AG04449 (cell line): ENCODE results near the gene CUZD1.
"Not testable (repeated sequence)": the region's sequence is repeated elsewhere in the genome, so short reads cannot be mapped to it uniquely, and the experiment has no call there.

Experiments used
- CTCF ChIA-PET: fragments of 350-600 bp; formaldehyde crosslinking; extraction: SDS; loops from one replicate; lab custom pipeline; 2021; ENCODE audit warnings: antibody characterized with exemption; lab: Yijun Ruan, JAX
- POLR2A ChIA-PET: fragments of 400-600, 350-600 bp; formaldehyde crosslinking; extraction: SDS; loops from one replicate; lab custom pipeline; 2020; ENCODE audit warnings: antibody characterized with exemption, inconsistent platforms; lab: Yijun Ruan, JAX
- DNase-seq: peaks from one replicate; pipeline ENCODE4 v3.0.0-alpha.2; 2010; ENCODE audit warnings: low read depth, low spot score
- H3K4me3 ChIP-seq: 2 replicates; pipeline ENCODE4 v1.5.1; 2011; ENCODE audit warnings: low read depth, mild to moderate bottlenecking, control low read depth, low read length
- CTCF ChIP-seq: IDR thresholded peaks from one replicate; pipeline ENCODE4 v1.5.1; 2011; ENCODE audit warnings: mild to moderate bottlenecking, moderate library complexity, low read length, control low read depth, inconsistent platforms; ENCODE audit not compliant: insufficient read depth; ENCODE audit errors: missing control alignments

The CUZD1 gene

GRCh38 chr10:122877264-122877663 lies 31.6 kb upstream of the CUZD1 start:
- ChIA-PET POLR2A (no interaction called here), CTCF (no interaction called here)
- no peak for DNase-seq
- no peak overlapping the region for H3K4me3 ChIP-seq
- no peak for TF ChIP-seq CTCF

GRCh38 chr10:122876467-122876855 lies 30.8 kb upstream of the CUZD1 start:
- no peak for DNase-seq
- ChIA-PET POLR2A (no interaction called here), CTCF (no interaction called here)
- no peak overlapping the region for H3K4me3 ChIP-seq
- no peak for TF ChIP-seq CTCF

- ChIA-PET POLR2A (no interaction called here), CTCF (no interaction called here)
- no peak overlapping the region for H3K4me3 ChIP-seq
- no peak for DNase-seq
- TF ChIP-seq CTCF = no peak
Observed at GRCh38 chr10:122875843-122876466, 30.3 kb upstream of the CUZD1 start.

GRCh38 chr10:122871947-122872346 lies 26.3 kb upstream of the CUZD1 start:
- CTCF ChIA-PET, DNase-seq, POLR2A ChIA-PET, H3K4me3 ChIP-seq: not testable (repeated sequence)

GRCh38 chr10:122868768-122869167 lies 23.1 kb upstream of the CUZD1 start:
- H3K4me3 ChIP-seq, CTCF ChIA-PET, POLR2A ChIA-PET, DNase-seq: not testable (repeated sequence)

GRCh38 chr10:122866757-122867482 lies 21.3 kb upstream of the CUZD1 start:
- DNase-seq, POLR2A ChIA-PET, CTCF ChIA-PET, H3K4me3 ChIP-seq: not testable (repeated sequence)

- peak; percentile 16 for DNase-seq
- TF ChIP-seq CTCF = no peak
- ChIA-PET CTCF (no interaction called here), POLR2A (no interaction called here)
- H3K4me3 ChIP-seq = no peak overlapping the region
Observed at GRCh38 chr10:122864901-122865300, 19.2 kb upstream of the CUZD1 start.

- no peak for TF ChIP-seq CTCF
- H3K4me3 ChIP-seq = no peak overlapping the region
- ChIA-PET POLR2A (no interaction called here), CTCF (no interaction called here)
- no peak for DNase-seq
Observed at GRCh38 chr10:122864194-122864592, 18.5 kb upstream of the CUZD1 start.
